Fibroblast of the aortic adventitia (primary cell): ENCODE measurements around the gene SIGLEC10. TPM values are rescaled to one million over a fixed set of nuclear protein-coding genes. Genes with fewer than 3 reads are reported as not detected.
A peak's percentile ranks its signal among the peaks of the same experiment; 100 is the strongest.

Source experiments
- DNase-seq: peaks from one replicate; pipeline ENCODE4 v3.0.0-alpha.2; 2010; ENCODE audit warnings: low read depth
- H3K4me3 ChIP-seq: 2 replicates; pipeline ENCODE4 v1.5.1; 2011; ENCODE audit warnings: low read depth, mild to moderate bottlenecking, control low read depth, low read length, moderate library complexity
- total RNA-seq: library from RNA; depleted of rRNA; stranded (reverse); fragments of >200 nt; gene quantifications from 2 replicates; pipeline ENCODE4 v1.2.3, GENCODE V29; 2012; ENCODE audit warnings: low replicate concordance
- TF ChIP-seq, protein P1 (sequence below): IDR thresholded peaks from 2 replicates; pipeline ENCODE4 v1.5.1; 2011; ENCODE audit warnings: mild to moderate bottlenecking, low read length, control low read depth, inconsistent platforms; ENCODE audit not compliant: insufficient read depth

SIGLEC10 gene
- total RNA-seq, 1 donor: not detected

DNA sequence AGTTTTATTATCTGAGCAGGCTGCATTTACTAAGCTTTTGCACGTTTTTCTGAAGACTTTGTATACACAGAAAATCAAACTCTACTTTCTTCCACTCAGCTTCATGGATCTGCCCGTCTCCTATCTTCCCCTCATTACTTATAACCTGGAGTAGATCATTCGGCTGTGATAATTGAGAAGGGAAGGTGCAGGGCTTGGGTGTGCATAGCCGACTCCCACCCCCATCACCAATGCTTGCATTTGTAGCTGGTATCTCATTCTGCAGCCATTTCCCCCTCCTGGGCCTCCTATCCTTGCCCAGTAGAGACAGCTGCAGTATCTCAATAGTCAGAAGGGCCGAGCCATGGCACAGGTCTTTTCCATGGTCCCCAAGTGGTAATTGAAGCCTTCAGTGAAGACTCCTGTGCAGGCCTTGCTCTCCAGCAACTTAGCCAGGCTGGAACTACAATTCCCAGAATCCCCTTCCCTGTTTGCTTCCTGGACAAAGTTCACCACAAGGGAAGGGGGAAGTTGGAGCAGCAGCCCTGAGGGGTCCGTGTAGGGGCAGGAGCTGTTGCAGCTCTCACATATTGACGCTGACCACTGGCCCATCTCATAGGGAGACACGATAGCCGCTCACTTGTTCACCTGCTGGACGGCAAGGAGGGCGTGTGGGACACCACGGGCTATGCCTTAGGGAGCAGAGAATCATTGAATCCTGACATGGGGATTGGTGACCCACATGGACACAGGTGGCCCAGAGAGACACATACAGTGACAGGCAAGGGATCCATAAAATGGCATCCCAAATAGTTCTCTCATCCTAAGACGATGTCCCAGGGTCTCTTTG, 42.9 kb upstream of the SIGLEC10 start:
- DNase-seq: peak; percentile 15
- H3K4me3 ChIP-seq: peak overlapping the region; percentile 39
- TF ChIP-seq, protein P1, sequence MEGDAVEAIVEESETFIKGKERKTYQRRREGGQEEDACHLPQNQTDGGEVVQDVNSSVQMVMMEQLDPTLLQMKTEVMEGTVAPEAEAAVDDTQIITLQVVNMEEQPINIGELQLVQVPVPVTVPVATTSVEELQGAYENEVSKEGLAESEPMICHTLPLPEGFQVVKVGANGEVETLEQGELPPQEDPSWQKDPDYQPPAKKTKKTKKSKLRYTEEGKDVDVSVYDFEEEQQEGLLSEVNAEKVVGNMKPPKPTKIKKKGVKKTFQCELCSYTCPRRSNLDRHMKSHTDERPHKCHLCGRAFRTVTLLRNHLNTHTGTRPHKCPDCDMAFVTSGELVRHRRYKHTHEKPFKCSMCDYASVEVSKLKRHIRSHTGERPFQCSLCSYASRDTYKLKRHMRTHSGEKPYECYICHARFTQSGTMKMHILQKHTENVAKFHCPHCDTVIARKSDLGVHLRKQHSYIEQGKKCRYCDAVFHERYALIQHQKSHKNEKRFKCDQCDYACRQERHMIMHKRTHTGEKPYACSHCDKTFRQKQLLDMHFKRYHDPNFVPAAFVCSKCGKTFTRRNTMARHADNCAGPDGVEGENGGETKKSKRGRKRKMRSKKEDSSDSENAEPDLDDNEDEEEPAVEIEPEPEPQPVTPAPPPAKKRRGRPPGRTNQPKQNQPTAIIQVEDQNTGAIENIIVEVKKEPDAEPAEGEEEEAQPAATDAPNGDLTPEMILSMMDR: no peak

DNA sequence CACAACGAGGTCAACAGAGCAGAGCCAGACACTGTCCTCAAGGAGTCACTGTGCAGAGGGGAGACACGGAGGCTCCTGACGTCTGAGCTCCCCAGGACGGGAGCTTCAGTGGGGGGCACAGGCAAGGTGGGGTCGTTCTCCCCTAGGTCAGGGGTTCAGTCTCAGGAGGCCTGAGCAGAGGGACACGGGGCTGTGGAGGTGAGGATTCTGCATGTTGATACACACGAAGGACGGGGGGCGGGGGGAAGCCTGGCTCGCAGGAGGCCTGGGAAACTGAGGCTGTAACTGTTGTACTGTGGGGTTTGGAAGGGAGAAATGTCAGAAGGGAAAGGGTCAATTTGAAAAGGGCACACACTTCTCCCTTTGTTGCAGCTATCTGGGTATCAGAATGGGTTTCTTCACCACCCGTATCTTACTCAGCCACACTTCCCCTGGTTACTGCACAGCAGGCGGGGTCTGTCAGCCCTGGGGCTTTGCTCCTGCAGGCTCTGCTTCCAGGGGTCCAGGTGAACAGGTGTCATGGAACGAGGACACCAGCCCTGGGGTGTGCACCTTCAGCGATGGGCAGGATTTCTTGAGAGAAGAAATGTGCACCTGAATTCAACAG, 41.6 kb upstream of the SIGLEC10 start:
- TF ChIP-seq, protein P1: no peak
- no peak for DNase-seq
- no peak overlapping the region for H3K4me3 ChIP-seq

DNA sequence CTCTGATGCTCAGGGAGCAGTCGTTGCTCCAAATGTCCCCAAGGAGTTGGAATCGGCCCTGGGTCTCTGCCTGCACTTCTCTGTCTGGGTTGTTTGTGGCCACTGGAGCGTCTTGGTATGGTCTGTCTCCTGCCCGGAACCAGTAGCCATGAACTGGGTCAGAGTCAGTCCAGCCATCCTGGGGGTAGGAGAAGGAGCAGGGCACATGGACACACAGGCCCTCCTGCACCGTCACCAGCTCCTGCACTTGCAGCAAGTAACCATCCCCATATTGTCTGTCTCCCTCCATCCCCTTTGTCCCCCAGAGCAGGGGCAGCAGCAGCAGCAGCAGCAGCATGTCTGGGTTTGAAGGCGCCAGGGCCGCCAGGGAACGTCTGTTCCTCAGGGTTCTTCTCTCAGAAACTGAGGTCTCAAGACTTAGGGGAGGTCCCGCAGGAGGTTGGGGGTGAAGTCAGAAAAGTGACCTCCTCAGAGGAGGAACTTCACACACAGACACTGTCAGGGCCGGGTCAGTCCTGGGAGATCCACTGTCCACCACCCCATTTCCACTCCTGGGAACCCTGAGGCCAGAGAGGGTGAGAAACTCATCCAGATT, 40.7 kb upstream of the SIGLEC10 start, which contains the start of gene SIGLEC8:
SIGLEC8 (minus strand) TSS at position 404 of the 595 bp plus-strand sequence; CDS start at position 337, 67 bp downstream.
- H3K4me3 ChIP-seq: no peak within 1 kb of the TSS
- TF ChIP-seq, protein P1: no peak
- no peak for DNase-seq

DNA sequence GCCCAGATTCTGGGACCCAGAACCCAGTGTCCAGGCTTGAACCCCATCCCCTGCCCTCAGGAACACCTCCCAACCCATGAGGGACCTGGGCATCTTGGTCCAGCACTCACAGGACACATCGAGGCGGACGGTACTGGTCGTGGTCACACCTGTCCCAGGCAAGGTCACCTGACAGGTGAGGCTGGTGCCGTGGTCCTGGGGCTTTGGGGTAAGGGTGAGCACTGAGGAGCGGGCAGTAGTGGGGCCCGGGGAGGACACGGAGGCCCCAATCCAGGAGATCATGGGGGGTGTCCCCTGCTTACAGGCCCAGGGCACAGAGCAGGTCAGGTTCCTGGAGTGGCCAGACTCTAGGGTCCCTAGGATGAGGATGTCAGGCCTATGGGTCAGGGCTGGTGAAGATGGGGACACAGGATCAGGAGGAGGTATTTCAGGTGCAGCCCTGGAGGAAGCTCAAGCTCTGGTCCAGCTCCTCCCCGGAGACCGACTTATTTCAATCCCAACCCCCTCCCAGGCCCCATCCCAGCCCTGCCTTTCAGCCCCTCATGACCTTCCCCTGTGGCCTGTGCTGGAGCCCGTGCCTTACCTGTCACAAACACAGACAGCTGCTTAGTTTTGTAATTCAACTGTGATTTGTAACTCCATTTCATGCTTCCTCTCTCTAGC, 40.0 kb upstream of the SIGLEC10 start:
- no peak for DNase-seq
- no peak overlapping the region for H3K4me3 ChIP-seq
- TF ChIP-seq, protein P1: no peak

DNA sequence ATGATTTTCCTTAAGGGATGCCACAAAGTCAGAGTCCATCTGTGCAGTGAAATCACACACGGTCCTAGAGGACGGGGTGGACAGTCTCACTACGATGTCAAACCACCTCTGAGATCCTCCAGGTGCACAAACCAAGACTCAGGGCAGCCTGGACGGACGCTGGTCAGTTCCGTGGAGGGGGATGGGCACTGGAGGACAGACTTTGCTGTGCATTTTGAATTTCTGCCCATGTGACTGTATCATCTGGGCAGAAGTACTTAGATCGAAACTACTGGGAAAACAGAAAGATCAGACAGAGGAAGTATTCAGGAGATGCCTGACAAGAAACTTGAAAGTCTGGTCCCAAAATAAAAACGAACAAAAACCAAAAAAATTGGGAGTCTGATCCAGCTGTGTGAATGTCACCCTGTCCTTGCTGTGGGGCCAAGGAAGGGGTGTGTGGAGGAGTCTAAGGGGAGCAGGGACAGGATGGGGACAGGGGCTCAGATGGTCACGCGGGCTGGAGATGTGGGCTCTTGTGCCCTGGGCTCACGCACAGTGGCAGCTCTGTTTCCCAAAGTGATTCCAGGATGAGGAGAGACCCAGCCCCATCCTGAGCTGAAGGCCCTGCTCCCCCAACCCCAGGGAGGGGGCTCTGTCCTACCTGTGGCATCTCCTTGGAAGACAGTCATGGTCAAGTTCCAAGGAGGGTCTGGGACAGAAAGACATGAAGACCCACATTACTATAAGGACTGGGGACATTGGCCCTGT, 39.3 kb upstream of the SIGLEC10 start:
- TF ChIP-seq, protein P1: no peak
- no peak overlapping the region for H3K4me3 ChIP-seq
- no peak for DNase-seq

DNA sequence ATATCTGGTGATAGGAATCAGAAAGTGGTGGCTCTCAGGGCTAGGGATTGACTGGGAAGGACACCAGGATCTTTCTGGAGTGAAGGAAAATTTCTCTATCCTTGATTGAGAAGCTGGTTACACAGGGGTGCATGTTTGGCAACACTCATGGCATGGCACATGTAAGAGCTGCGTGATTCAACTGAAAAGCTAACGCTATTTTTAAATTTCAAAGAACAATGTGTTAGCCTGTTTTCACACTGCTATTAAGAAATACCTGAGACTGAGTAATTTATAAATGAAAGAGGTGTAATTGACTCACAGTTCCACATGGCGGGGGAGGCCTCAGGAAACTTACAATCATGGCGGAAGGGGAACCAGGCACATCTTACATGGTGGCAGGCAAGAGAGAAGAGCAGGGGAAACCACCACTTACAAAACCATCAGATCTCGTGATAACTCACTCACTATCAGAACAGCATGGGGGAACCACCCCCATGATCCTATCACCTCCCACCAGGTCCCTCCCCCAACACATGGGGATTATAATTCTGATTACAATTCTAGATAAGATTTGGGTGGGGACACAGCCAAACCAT, 33.4 kb upstream of the SIGLEC10 start:
- H3K4me3 ChIP-seq: no peak overlapping the region

More for the DNA sequence above, 33.4 kb upstream of the SIGLEC10 start:
- DNase-seq: no peak
- TF ChIP-seq, protein P1: no peak
